OCI-LY3 (cell line): ENCODE data around the gene DCHS2.

ENCODE experiments used
- H2AFZ ChIP-seq: fragments of 200-600, 300-600 bp; shearing (Covaris generic); 2 replicates; pipeline ENCODE4 v1.6.0; 2014; ENCODE audit warnings: antibody characterized with exemption, low read depth, low read length
- H3K27ac ChIP-seq: fragments of 200-600, 300-600 bp; sonication (generic); 2 replicates; pipeline ENCODE4 v1.5.1; 2014; ENCODE audit warnings: mild to moderate bottlenecking, low read length, moderate library complexity, mixed read lengths
- H3K27me3 ChIP-seq: fragments of 200-600, 300-600 bp; sonication (generic); 2 replicates; pipeline ENCODE4 v1.6.1; 2014; ENCODE audit warnings: low read depth, low read length, mixed read lengths
- H3K36me3 ChIP-seq: fragments of 200-600, 300-600 bp; sonication (generic); replicated peaks from 2 replicates; pipeline ENCODE3; 2014; ENCODE audit warnings: low read depth, low read length, mixed read lengths
- H3K4me1 ChIP-seq: fragments of 300-600, 200-600 bp; sonication (generic); 2 replicates; pipeline ENCODE4 v1.6.1; 2014; ENCODE audit warnings: low read length, mixed read lengths
- H3K4me2 ChIP-seq: fragments of 200-600, 300-600 bp; sonication (generic); 2 replicates; pipeline ENCODE4 v1.6.1; 2014; ENCODE audit warnings: low read length, mixed read lengths
- H3K4me3 ChIP-seq: fragments of 300-600, 200-600 bp; sonication (generic); 2 replicates; pipeline ENCODE4 v1.5.1; 2014; ENCODE audit warnings: antibody characterized with exemption, mild to moderate bottlenecking, low read length, moderate library complexity
- H3K79me2 ChIP-seq: fragments of 300-600, 200-600 bp; shearing (Covaris generic); 2 replicates; pipeline ENCODE4 v1.6.1; 2014; ENCODE audit warnings: mild to moderate bottlenecking, low read length, mixed read lengths
- H3K9ac ChIP-seq: fragments of 300-600, 200-600 bp; shearing (Covaris generic); 2 replicates; pipeline ENCODE4 v1.6.0; 2014; ENCODE audit warnings: mild to moderate bottlenecking, low read length, moderate library complexity
- H3K9me3 ChIP-seq: fragments of 200-600, 300-600 bp; shearing (Covaris generic); 2 replicates; pipeline ENCODE4 v1.6.1; 2014; ENCODE audit warnings: low read length, mixed read lengths; ENCODE audit not compliant: insufficient read depth
- H4K20me1 ChIP-seq: fragments of 200-600, 300-600 bp; sonication (generic); 2 replicates; pipeline ENCODE4 v1.6.1; 2016; ENCODE audit warnings: low read length, mixed read lengths; ENCODE audit not compliant: insufficient read depth
- EZH2phosphoT487 ChIP-seq: fragments of 200-600 bp; shearing (Covaris generic); IDR thresholded peaks from 2 replicates; pipeline ENCODE4 v1.6.1; 2018; ENCODE audit warnings: antibody characterized with exemption, mixed run types, low read depth
- TF ChIP-seq, protein P1 (sequence below): fragments of 200-600, 300-600 bp; sonication (generic); IDR thresholded peaks from 2 replicates; pipeline ENCODE4 v1.5.1; 2014; ENCODE audit warnings: antibody characterized with exemption, low read length, low read depth

DCHS2 gene

DNA sequence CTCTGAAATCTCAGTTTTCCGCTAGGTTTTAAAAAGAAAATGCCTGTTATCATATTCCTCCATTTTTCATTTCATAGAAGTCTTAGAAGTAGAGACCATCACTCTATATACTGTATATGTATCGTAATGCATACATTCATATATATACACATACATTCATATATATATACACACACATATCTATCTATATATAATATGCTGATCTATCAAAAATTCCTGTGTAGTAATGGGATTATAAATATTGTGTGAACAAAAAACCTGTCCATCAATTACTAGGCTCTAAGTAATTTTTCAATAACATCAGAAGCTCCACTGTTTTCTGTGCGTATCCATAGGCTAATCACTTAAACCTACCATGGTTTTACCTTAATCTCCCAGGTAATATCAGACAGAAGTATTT lies 150.2 kb downstream of the DCHS2 start:
- Histone ChIP-seq H3K4me2 (no peak overlapping the region), H4K20me1 (no peaks in the 10 kb centered on the region), H3K36me3 (no peaks in the 10 kb centered on the region), H3K27ac (no peak overlapping the region), H3K9me3 (no peaks in the 10 kb centered on the region), H3K9ac (no peak overlapping the region), H3K4me3 (no peak overlapping the region), H2AFZ (no peak overlapping the region), H3K27me3 (no peaks in the 10 kb centered on the region), H3K4me1 (no peaks in the 10 kb centered on the region), H3K79me2 (no peaks in the 10 kb centered on the region)
- TF ChIP-seq, protein P1, sequence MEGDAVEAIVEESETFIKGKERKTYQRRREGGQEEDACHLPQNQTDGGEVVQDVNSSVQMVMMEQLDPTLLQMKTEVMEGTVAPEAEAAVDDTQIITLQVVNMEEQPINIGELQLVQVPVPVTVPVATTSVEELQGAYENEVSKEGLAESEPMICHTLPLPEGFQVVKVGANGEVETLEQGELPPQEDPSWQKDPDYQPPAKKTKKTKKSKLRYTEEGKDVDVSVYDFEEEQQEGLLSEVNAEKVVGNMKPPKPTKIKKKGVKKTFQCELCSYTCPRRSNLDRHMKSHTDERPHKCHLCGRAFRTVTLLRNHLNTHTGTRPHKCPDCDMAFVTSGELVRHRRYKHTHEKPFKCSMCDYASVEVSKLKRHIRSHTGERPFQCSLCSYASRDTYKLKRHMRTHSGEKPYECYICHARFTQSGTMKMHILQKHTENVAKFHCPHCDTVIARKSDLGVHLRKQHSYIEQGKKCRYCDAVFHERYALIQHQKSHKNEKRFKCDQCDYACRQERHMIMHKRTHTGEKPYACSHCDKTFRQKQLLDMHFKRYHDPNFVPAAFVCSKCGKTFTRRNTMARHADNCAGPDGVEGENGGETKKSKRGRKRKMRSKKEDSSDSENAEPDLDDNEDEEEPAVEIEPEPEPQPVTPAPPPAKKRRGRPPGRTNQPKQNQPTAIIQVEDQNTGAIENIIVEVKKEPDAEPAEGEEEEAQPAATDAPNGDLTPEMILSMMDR, result no peak
- TF ChIP-seq EZH2phosphoT487, result no peak

DNA sequence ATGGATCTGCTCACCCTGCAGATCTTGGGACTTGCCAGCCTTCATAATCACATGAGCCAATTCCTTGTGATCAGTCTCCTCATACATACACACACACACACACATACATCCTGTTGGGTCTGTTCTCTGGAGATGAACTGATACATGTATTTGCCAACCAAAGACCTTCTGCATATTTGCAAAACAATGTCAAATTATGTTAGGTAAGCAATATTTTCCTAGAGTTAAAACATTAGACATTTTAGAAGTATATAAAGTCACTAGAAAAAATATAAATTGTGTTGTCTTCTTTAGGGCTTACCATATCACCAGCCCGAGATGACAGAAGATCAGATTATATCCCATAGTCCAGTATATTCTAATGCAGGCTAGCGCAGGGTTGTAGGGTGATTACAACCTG lies 156.0 kb downstream of the DCHS2 start:
- H3K36me3 ChIP-seq, result no peaks in the 10 kb centered on the region
- no peak overlapping the region for H3K27ac ChIP-seq
- no peaks in the 10 kb centered on the region for H4K20me1 ChIP-seq
- H2AFZ ChIP-seq, result no peak overlapping the region
- H3K79me2 ChIP-seq, result no peaks in the 10 kb centered on the region
- no peaks in the 10 kb centered on the region for H3K9me3 ChIP-seq
- peaks cover 14% of the 10 kb centered on the region for H3K27me3 ChIP-seq
- H3K9ac ChIP-seq, result no peak overlapping the region
- H3K4me2 ChIP-seq, result no peak overlapping the region
- TF ChIP-seq, protein P1, result no peak
- no peak for TF ChIP-seq EZH2phosphoT487
- no peak overlapping the region for H3K4me3 ChIP-seq
- H3K4me1 ChIP-seq, result peaks cover 14% of the 10 kb centered on the region

DNA sequence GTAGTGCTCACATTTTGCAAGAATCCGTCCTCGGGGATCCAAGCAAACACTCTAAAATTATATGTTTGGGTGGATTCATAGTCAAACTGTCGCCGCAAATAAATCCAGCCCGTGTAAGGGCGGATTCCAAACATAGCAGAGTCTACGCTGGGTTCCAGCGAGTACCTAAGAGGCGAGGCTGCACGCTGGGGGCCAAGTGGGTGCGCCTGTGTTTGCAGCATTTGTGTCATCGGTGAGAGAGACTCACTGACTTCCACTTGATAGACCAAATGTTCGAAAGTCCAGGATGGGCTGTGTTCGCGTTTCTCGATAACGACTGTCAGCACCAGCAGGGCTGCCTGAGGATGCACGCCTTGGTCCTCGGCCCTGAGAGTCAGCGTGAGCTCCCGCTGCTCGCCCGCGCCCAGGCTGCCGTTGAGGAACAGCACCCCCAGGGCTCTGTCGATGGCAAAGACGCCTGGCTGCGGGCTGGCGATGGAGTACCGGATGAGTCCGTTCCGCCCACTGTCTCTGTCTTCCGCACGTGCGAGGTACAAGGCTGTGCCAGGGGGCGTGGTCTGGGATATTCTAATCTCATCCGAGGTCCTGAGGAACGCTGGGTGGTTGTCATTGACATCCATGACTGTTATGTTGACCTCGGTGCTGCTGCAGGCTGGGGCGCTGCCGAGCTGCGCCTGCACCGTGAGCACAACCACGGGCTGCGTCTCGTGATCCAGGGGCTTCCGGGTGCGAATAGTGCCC lies 158.7 kb downstream of the DCHS2 start:
- H3K9me3 ChIP-seq, result no peaks in the 10 kb centered on the region
- TF ChIP-seq, protein P1, result peak; percentile 55
- no peak for TF ChIP-seq EZH2phosphoT487
- peak overlapping the region; percentile 58 for H3K9ac ChIP-seq
- H3K79me2 ChIP-seq, result no peaks in the 10 kb centered on the region
- peaks cover 20% of the 10 kb centered on the region for H3K27me3 ChIP-seq
- no peaks in the 10 kb centered on the region for H4K20me1 ChIP-seq
- peak overlapping the region; percentile 81 for H3K4me2 ChIP-seq
- H2AFZ ChIP-seq, result peak overlapping the region; percentile 91
- no peak overlapping the region for H3K27ac ChIP-seq
- peaks cover 14% of the 10 kb centered on the region for H3K4me1 ChIP-seq
- H3K36me3 ChIP-seq, result no peaks in the 10 kb centered on the region
- H3K4me3 ChIP-seq, result peak overlapping the region; percentile 76

DNA sequence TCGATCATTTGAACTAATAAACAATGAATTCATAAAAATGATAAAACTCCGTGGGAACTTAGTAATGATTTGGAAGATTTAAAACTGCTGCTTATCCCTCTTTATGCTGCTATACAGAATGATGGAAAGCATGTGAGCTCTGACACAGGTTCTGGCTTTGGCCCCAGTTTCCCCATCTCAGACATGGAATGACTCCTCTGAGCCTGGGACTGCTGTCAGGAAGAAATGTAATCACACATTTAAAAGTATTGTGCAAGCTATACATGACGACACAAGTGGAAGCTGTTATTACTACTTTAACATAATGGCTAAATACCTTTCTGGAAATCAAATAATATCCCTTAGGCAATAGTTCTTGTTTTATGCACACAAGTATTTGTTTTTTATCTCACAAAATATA lies 161.7 kb downstream of the DCHS2 start:
- Histone ChIP-seq H3K9ac (no peak overlapping the region), H2AFZ (no peak overlapping the region), H3K4me1 (peaks cover 14% of the 10 kb centered on the region), H3K27ac (no peak overlapping the region), H3K4me3 (no peak overlapping the region), H3K4me2 (no peak overlapping the region), H4K20me1 (no peaks in the 10 kb centered on the region), H3K9me3 (peaks cover 6% of the 10 kb centered on the region; the same call in 1 of the 2 replicates), H3K36me3 (no peaks in the 10 kb centered on the region), H3K79me2 (no peaks in the 10 kb centered on the region), H3K27me3 (peaks cover 20% of the 10 kb centered on the region)
- TF ChIP-seq, protein P1, result no peak
- TF ChIP-seq EZH2phosphoT487, result no peak
